MM.1S (cell line): ENCODE results near the gene CDK17.

Source experiments
- CTCF ChIP-seq: fragments of 300-600 bp; sonication (generic); IDR thresholded peaks from 2 replicates; pipeline ENCODE4 v1.5.1; 2016; ENCODE audit warnings: antibody characterized with exemption, low read length, mixed read lengths
- EZH2 ChIP-seq: fragments of 300-600 bp; sonication (generic); optimal IDR thresholded peaks from 2 replicates; pipeline ENCODE3; 2017; ENCODE audit warnings: low read depth, mild to moderate bottlenecking, antibody characterized with exemption, low read length, mixed read lengths

GRCh38 chr12:96445691-96446583, 45.7 kb upstream of the CDK17 start:
- TF ChIP-seq CTCF (no peak), EZH2 (no peak)
